Measurements from ENCODE around the gene FRAS1.
"Not testable (repeated sequence)": the region's sequence is repeated elsewhere in the genome, so short reads cannot be mapped to it uniquely, and the experiment has no call there.

The FRAS1 gene

DNA sequence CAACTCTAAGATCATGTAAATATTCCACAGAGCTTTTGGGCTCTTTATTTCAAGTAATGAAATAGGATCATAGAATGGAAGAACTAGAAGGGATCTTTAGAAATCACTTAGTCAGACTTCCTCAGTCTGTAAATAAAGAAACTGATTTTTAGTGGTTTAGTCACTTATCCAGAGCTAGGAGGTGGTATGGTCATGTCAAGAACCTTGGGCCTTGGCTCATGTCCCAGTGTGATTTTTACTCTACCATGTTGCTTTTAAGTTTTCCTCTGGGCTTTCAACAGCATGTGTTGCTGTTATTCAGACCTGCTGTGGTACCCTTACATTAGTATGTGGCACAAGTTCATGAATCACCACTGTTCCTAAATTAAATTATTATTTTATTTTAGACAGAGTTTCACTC lies 184.9 kb downstream of the FRAS1 start:
- H3K27me3 ChIP-seq (replicated peaks; ENCODE audit: control insufficient read depth, insufficient read depth, low read length, poor library complexity, severe bottlenecking): no peaks in the 10 kb centered on the region
- no peaks in the 10 kb centered on the region for H3K9me3 ChIP-seq (ENCODE audit: control insufficient read depth, low read length)
- H3K36me3 ChIP-seq (ENCODE audit: control insufficient read depth, insufficient read depth, low read length): no peaks in the 10 kb centered on the region
- no peaks in the 10 kb centered on the region for H3K4me1 ChIP-seq (ENCODE audit: control insufficient read depth, insufficient read depth, low read length, poor library complexity, severe bottlenecking)
- no peak for DNase-seq
- H3K4me3 ChIP-seq (ENCODE audit: insufficient read depth, low read depth, low read length, poor library complexity, severe bottlenecking): no peak overlapping the region
- H3K27ac ChIP-seq (ENCODE audit: insufficient read depth, low read length, poor library complexity, severe bottlenecking): no peak overlapping the region

- H3K4me3 ChIP-seq (ENCODE audit: insufficient read depth, low read depth, low read length, poor library complexity, severe bottlenecking): no peak overlapping the region
- no peak for DNase-seq
- no peaks in the 10 kb centered on the region for H3K9me3 ChIP-seq (ENCODE audit: control insufficient read depth, low read length)
- no peak overlapping the region for H3K27ac ChIP-seq (ENCODE audit: insufficient read depth, low read length, poor library complexity, severe bottlenecking)
- H3K27me3 ChIP-seq (replicated peaks; ENCODE audit: control insufficient read depth, insufficient read depth, low read length, poor library complexity, severe bottlenecking): no peaks in the 10 kb centered on the region
- no peaks in the 10 kb centered on the region for H3K4me1 ChIP-seq (ENCODE audit: control insufficient read depth, insufficient read depth, low read length, poor library complexity, severe bottlenecking)
- H3K36me3 ChIP-seq (ENCODE audit: control insufficient read depth, insufficient read depth, low read length): no peaks in the 10 kb centered on the region
Observed at GRCh38 chr4:78244705-78245485, 187.8 kb downstream of the FRAS1 start.

- DNase-seq: no peak
- Histone ChIP-seq H3K27ac (ENCODE audit: insufficient read depth, low read length, poor library complexity, severe bottlenecking) (no peak overlapping the region), H3K4me3 (ENCODE audit: insufficient read depth, low read depth, low read length, poor library complexity, severe bottlenecking) (no peak overlapping the region), H3K4me1 (ENCODE audit: control insufficient read depth, insufficient read depth, low read length, poor library complexity, severe bottlenecking) (no peaks in the 10 kb centered on the region), H3K36me3 (ENCODE audit: control insufficient read depth, insufficient read depth, low read length) (no peaks in the 10 kb centered on the region), H3K27me3 (replicated peaks; ENCODE audit: control insufficient read depth, insufficient read depth, low read length, poor library complexity, severe bottlenecking) (no peaks in the 10 kb centered on the region), H3K9me3 (ENCODE audit: control insufficient read depth, low read length) (no peaks in the 10 kb centered on the region)
Observed at GRCh38 chr4:78247536-78248285, 190.6 kb downstream of the FRAS1 start.

DNA sequence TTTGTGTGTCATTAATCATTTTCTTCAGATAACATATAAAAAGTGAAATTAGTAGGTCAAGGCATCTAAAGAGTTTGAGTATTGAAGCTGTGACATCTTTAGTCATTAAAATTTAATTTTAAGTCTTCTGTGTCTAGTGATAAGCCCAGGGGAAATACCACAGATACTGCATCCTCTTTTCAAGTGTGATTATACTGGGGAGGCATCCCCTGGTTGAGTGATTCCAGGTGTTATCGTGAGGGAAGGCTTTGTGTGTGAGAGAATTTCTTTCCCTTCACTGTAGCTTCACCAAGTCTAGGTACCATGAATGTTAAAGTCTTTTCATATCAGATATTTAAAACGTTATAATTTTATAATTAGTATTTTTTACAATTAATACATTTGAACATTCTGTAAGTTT lies 193.4 kb downstream of the FRAS1 start:
- H3K4me1 ChIP-seq (ENCODE audit: control insufficient read depth, insufficient read depth, low read length, poor library complexity, severe bottlenecking): no peaks in the 10 kb centered on the region
- no peak for DNase-seq

DNA sequence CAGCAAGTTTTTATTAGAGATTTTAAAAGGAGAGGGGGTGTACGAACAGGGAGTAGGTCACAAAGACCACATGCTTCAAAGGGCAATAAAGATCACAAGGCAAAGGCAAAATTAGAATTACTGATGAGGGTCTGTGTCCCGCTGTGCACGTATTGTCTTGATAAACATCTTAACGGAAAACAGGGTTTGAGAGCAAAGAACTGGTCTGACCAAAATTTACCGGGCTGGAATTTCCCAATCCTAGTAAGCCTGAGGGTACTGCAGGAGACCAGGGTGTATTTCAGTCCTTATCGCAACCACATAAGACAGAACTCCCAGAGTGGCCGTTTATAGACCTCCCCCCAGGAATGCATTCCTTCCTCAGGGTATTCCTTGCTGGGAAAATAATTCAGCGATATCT lies 195.7 kb downstream of the FRAS1 start:
- not testable (repeated sequence) for H3K4me1 ChIP-seq (ENCODE audit: control insufficient read depth, insufficient read depth, low read length, poor library complexity, severe bottlenecking); DNase-seq; H3K27me3 ChIP-seq (replicated peaks; ENCODE audit: control insufficient read depth, insufficient read depth, low read length, poor library complexity, severe bottlenecking); H3K9me3 ChIP-seq (ENCODE audit: control insufficient read depth, low read length); H3K27ac ChIP-seq (ENCODE audit: insufficient read depth, low read length, poor library complexity, severe bottlenecking); H3K36me3 ChIP-seq (ENCODE audit: control insufficient read depth, insufficient read depth, low read length); H3K4me3 ChIP-seq (ENCODE audit: insufficient read depth, low read depth, low read length, poor library complexity, severe bottlenecking)

More for the DNA sequence above, 193.4 kb downstream of the FRAS1 start:
- Histone ChIP-seq H3K4me3 (ENCODE audit: insufficient read depth, low read depth, low read length, poor library complexity, severe bottlenecking) (no peak overlapping the region), H3K9me3 (ENCODE audit: control insufficient read depth, low read length) (peaks cover 4% of the 10 kb centered on the region), H3K36me3 (ENCODE audit: control insufficient read depth, insufficient read depth, low read length) (no peaks in the 10 kb centered on the region), H3K27ac (ENCODE audit: insufficient read depth, low read length, poor library complexity, severe bottlenecking) (no peak overlapping the region), H3K27me3 (replicated peaks; ENCODE audit: control insufficient read depth, insufficient read depth, low read length, poor library complexity, severe bottlenecking) (no peaks in the 10 kb centered on the region)

DNA sequence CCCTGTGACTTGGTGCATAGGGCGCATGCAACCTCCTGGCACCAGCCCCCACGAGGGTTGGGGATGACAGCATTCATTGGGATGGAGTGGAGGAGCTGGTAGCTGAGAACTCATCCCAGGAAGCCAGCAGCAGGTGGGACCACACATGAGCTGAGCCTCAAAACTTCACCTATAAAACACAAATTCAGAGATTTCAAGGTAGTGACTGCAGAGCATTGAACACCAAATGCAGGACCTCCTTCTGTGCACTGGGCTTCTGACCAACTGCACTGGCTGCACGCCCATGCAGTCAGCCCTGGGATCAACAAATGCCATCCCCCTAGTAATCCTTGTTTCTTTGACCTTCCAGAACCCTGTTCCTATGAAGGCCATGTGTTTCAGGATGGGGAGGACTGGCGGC lies 197.8 kb downstream of the FRAS1 start:
- Histone ChIP-seq H3K9me3 (ENCODE audit: control insufficient read depth, low read length) (peaks cover 4% of the 10 kb centered on the region), H3K27me3 (replicated peaks; ENCODE audit: control insufficient read depth, insufficient read depth, low read length, poor library complexity, severe bottlenecking) (no peaks in the 10 kb centered on the region), H3K36me3 (ENCODE audit: control insufficient read depth, insufficient read depth, low read length) (no peaks in the 10 kb centered on the region), H3K4me1 (ENCODE audit: control insufficient read depth, insufficient read depth, low read length, poor library complexity, severe bottlenecking) (no peaks in the 10 kb centered on the region), H3K4me3 (ENCODE audit: insufficient read depth, low read depth, low read length, poor library complexity, severe bottlenecking) (no peak overlapping the region), H3K27ac (ENCODE audit: insufficient read depth, low read length, poor library complexity, severe bottlenecking) (no peak overlapping the region)
- no peak for DNase-seq

DNA sequence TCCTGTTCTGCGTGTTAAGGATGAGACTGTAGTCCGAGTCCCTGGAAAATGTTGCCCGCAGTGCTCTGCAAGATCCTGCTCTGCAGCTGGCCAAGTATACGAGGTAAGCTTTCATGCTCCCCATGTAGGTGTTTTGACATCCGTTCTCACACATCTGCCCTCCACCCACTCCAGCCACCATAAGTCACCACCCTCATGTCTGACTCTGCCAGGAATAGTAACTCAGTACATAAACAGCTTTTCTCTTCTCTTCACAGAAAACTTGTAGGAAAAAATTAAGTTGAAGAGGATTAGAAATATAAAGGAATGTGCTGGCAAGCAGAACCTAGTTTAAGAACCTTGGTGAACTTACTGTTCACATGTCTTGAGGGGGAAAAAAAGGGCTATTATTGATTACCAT lies 207.9 kb downstream of the FRAS1 start:
- H3K27ac ChIP-seq (ENCODE audit: insufficient read depth, low read length, poor library complexity, severe bottlenecking): no peak overlapping the region
- no peaks in the 10 kb centered on the region for H3K9me3 ChIP-seq (ENCODE audit: control insufficient read depth, low read length)
- no peak overlapping the region for H3K4me3 ChIP-seq (ENCODE audit: insufficient read depth, low read depth, low read length, poor library complexity, severe bottlenecking)
- no peaks in the 10 kb centered on the region for H3K4me1 ChIP-seq (ENCODE audit: control insufficient read depth, insufficient read depth, low read length, poor library complexity, severe bottlenecking)
- H3K36me3 ChIP-seq (ENCODE audit: control insufficient read depth, insufficient read depth, low read length): no peaks in the 10 kb centered on the region
- no peak for DNase-seq
- no peaks in the 10 kb centered on the region for H3K27me3 ChIP-seq (replicated peaks; ENCODE audit: control insufficient read depth, insufficient read depth, low read length, poor library complexity, severe bottlenecking)

- Histone ChIP-seq H3K4me1 (ENCODE audit: control insufficient read depth, insufficient read depth, low read length, poor library complexity, severe bottlenecking) (no peaks in the 10 kb centered on the region), H3K36me3 (ENCODE audit: control insufficient read depth, insufficient read depth, low read length) (no peaks in the 10 kb centered on the region), H3K27me3 (replicated peaks; ENCODE audit: control insufficient read depth, insufficient read depth, low read length, poor library complexity, severe bottlenecking) (no peaks in the 10 kb centered on the region), H3K9me3 (ENCODE audit: control insufficient read depth, low read length) (no peaks in the 10 kb centered on the region), H3K4me3 (ENCODE audit: insufficient read depth, low read depth, low read length, poor library complexity, severe bottlenecking) (no peak overlapping the region), H3K27ac (ENCODE audit: insufficient read depth, low read length, poor library complexity, severe bottlenecking) (no peak overlapping the region)
- DNase-seq: no peak
Observed at GRCh38 chr4:78267790-78268189, 210.7 kb downstream of the FRAS1 start.

DNA sequence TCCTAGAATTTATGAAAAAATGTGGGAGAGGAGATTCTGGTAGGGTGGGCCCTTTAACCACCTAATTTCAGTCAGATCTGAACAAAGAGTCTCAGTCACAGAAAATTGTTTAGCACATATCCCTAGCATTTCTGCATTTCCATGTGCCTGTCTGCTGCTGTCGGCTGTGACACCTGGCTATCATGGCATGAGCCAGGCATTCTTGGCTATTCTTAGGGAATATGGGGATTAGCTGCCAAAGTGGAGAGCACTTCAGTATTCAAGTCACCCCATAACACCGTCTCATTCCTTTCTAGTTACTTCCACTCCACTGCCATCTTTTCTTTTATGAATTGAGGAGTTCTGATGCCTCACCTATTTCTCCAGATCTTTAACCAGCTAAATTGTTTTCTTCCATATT lies 211.5 kb downstream of the FRAS1 start:
- no peak for DNase-seq
- no peaks in the 10 kb centered on the region for H3K4me1 ChIP-seq (ENCODE audit: control insufficient read depth, insufficient read depth, low read length, poor library complexity, severe bottlenecking)
- H3K36me3 ChIP-seq (ENCODE audit: control insufficient read depth, insufficient read depth, low read length): no peaks in the 10 kb centered on the region
- no peaks in the 10 kb centered on the region for H3K27me3 ChIP-seq (replicated peaks; ENCODE audit: control insufficient read depth, insufficient read depth, low read length, poor library complexity, severe bottlenecking)
- H3K4me3 ChIP-seq (ENCODE audit: insufficient read depth, low read depth, low read length, poor library complexity, severe bottlenecking): no peak overlapping the region
- H3K9me3 ChIP-seq (ENCODE audit: control insufficient read depth, low read length): no peaks in the 10 kb centered on the region
- H3K27ac ChIP-seq (ENCODE audit: insufficient read depth, low read length, poor library complexity, severe bottlenecking): no peak overlapping the region

DNA sequence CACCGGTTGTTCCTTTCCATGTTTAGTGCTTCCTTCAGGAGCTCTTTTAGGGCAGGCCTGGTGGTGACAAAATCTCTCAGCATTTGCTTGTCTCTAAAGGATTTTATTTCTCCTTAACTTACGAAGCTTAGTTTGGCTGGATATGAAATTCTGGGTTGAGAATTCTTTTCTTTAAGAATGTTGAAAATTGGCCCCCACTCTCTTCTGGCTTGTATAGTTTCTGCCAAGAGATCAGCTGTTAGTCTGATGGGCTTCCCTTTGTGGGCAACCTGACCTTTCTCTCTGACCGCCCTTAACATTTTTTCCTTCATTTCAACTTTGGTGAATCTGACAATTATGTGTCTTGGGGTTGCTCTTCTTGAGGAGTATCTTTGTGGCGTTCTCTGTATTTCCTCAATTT lies 218.3 kb downstream of the FRAS1 start:
- H3K4me3 ChIP-seq (ENCODE audit: insufficient read depth, low read depth, low read length, poor library complexity, severe bottlenecking); H3K9me3 ChIP-seq (ENCODE audit: control insufficient read depth, low read length); H3K36me3 ChIP-seq (ENCODE audit: control insufficient read depth, insufficient read depth, low read length); H3K4me1 ChIP-seq (ENCODE audit: control insufficient read depth, insufficient read depth, low read length, poor library complexity, severe bottlenecking); H3K27ac ChIP-seq (ENCODE audit: insufficient read depth, low read length, poor library complexity, severe bottlenecking); DNase-seq; H3K27me3 ChIP-seq (replicated peaks; ENCODE audit: control insufficient read depth, insufficient read depth, low read length, poor library complexity, severe bottlenecking): not testable (repeated sequence)

Data from effector memory CD4-positive, alpha-beta T cell (primary cell).